ENCODE measurements around the gene TXNIP.

- peak; percentile 46 for TF ChIP-seq POLR2A (IDR thresholded peaks at IDR 0.05)
- TF ChIP-seq CTCF (IDR thresholded peaks at IDR 0.05): peak in 2 of 4 experiments; percentile 13 to 22
These were observed 35.8 kb downstream of the TXNIP start for GRCh38 chr1:145960468-145961108.

All from prostate gland (tissue), 2 donors.